GM19023 (cell line): Measurements from ENCODE around the gene SCML1.
A peak's percentile ranks its signal among the peaks of the same experiment; 100 is the strongest.

Experiments used
- ATAC-seq: cut with Tn5 transposase; IDR thresholded peaks from one replicate; pipeline ENCODE4 v1.9.1; 2021; ENCODE audit warnings: mild to moderate bottlenecking, moderate library complexity; ENCODE audit not compliant: unreplicated experiment

SCML1 gene

GRCh38 chrX:17736856-17737709, at the start of gene SCML1:
TSS of gene SCML1 (plus strand) at chrX:17737493. CDS start at chrX:17744187, 6,694 bp downstream.
- ATAC-seq: peak; percentile 76

GRCh38 chrX:17687648-17688047, 49.6 kb upstream of the SCML1 start:
- no peak for ATAC-seq

- peak; percentile 82 for ATAC-seq
Observed at GRCh38 chrX:17689971-17690409, 47.3 kb upstream of the SCML1 start.

GRCh38 chrX:17692709-17693346, 44.5 kb upstream of the SCML1 start:
- no peak for ATAC-seq

GRCh38 chrX:17697191-17697590, 40.1 kb upstream of the SCML1 start:
- ATAC-seq: no peak

- ATAC-seq: no peak
Observed at GRCh38 chrX:17700976-17701375, 36.3 kb upstream of the SCML1 start.

GRCh38 chrX:17703201-17703600, 34.1 kb upstream of the SCML1 start:
- ATAC-seq: no peak

- no peak for ATAC-seq
Observed at GRCh38 chrX:17705211-17705610, 32.1 kb upstream of the SCML1 start.

GRCh38 chrX:17706676-17707075, 30.6 kb upstream of the SCML1 start:
- ATAC-seq: no peak

- no peak for ATAC-seq
Observed at GRCh38 chrX:17707731-17708130, 29.6 kb upstream of the SCML1 start.

GRCh38 chrX:17710871-17711301, 26.4 kb upstream of the SCML1 start:
- no peak for ATAC-seq

- ATAC-seq: no peak
Observed at GRCh38 chrX:17713288-17713687, 24.0 kb upstream of the SCML1 start.

- no peak for ATAC-seq
Observed at GRCh38 chrX:17718649-17719165, 18.6 kb upstream of the SCML1 start.

GRCh38 chrX:17719711-17720110, 17.6 kb upstream of the SCML1 start:
- no peak for ATAC-seq

- ATAC-seq: no peak
Observed at GRCh38 chrX:17721715-17722114, 15.6 kb upstream of the SCML1 start.

- ATAC-seq: no peak
Observed at GRCh38 chrX:17725181-17725580, 12.1 kb upstream of the SCML1 start.

GRCh38 chrX:17732138-17732783, 5.0 kb upstream of the SCML1 start:
- no peak for ATAC-seq

- no peak for ATAC-seq
Observed at GRCh38 chrX:17735406-17735805, 1.9 kb upstream of the SCML1 start.

GRCh38 chrX:17736478-17736855, 826 bp upstream of the SCML1 start:
- no peak for ATAC-seq

- ATAC-seq: peak; percentile 8
Observed at GRCh38 chrX:17737710-17737985, 355 bp downstream of the SCML1 start.

GRCh38 chrX:17737986-17738713, 857 bp downstream of the SCML1 start:
- ATAC-seq: no peak
